K562 (cell line): ENCODE data around the gene SLC35B1. TPM values are rescaled to one million over a fixed set of nuclear protein-coding genes. Genes with fewer than 3 reads are reported as not detected.
A peak's percentile ranks its signal among the peaks of the same experiment; 100 is the strongest.

Experiments
- C11orf30 ChIP-seq: fragments of 450-650 bp; IDR thresholded peaks from 2 replicates; pipeline ENCODE4 v1.6.1; 2016; ENCODE audit warnings: low read depth, mild to moderate bottlenecking
- CTCFL ChIP-seq: IDR thresholded peaks from 2 replicates; pipeline ENCODE4 v1.6.1; 2011; ENCODE audit warnings: borderline replicate concordance, low read depth, mild to moderate bottlenecking, moderate library complexity, low read length; ENCODE audit not compliant: insufficient read depth, poor library complexity, severe bottlenecking
- CUX1 ChIP-seq: fragments of 200-800 bp; sonication (Bioruptor generic); IDR thresholded peaks from 2 replicates; pipeline ENCODE4 v1.6.1; 2016; ENCODE audit warnings: missing genetic modification characterization, missing compliant biosample characterization
- MBD1 ChIP-seq: fragments of 250-450 bp; sonication (Bioruptor Pico); IDR thresholded peaks from 2 replicates; pipeline ENCODE4 v1.8.0; 2022; ENCODE audit warnings: inconsistent platforms
- NCOA4 ChIP-seq: fragments of 450-650 bp; IDR thresholded peaks from 2 replicates; pipeline ENCODE4 v1.6.1; 2018; ENCODE audit warnings: mild to moderate bottlenecking; ENCODE audit not compliant: partially characterized antibody
- NFE2 ChIP-seq: IDR thresholded peaks from 2 replicates; pipeline ENCODE4 v1.6.1; 2014; ENCODE audit warnings: antibody characterized with exemption, low read depth
- SAP30 ChIP-seq: fragments of 200-600 bp; sonication (generic); IDR thresholded peaks from 2 replicates; pipeline ENCODE4 v1.6.1; 2012; ENCODE audit warnings: borderline replicate concordance, low read depth, mild to moderate bottlenecking, moderate library complexity, low read length, control low read depth, inconsistent platforms; ENCODE audit not compliant: insufficient read depth, poor library complexity, severe bottlenecking
- SIRT6 ChIP-seq: IDR thresholded peaks from one replicate; pipeline ENCODE4 v1.6.1; 2012; ENCODE audit warnings: low read depth, mild to moderate bottlenecking, control low read depth, inconsistent platforms, low read length, moderate library complexity
- ZKSCAN8 ChIP-seq: fragments of 200-800 bp; sonication (Bioruptor generic); IDR thresholded peaks from 2 replicates; pipeline ENCODE4 v1.6.1; 2016; ENCODE audit warnings: missing genetic modification characterization, missing compliant biosample characterization
- ZNF592 ChIP-seq: fragments of 450-650 bp; IDR thresholded peaks from 2 replicates; pipeline ENCODE4 v1.6.1; 2017; ENCODE audit warnings: antibody characterized with exemption, mild to moderate bottlenecking
- polyA plus RNA-seq, 8 experiments: library from polyadenylated mRNA; depleted of rRNA in 4 of 8; stranded (reverse) in 5 of 8; unstranded in 3 of 8; fragments of >200 nt; fragmentation: Nextera tagmentation in 2 of 8; fragmentation: Illumina TruSeq in 1 of 8; extraction: Ambion mirVana in 2 of 8; extraction: Trizol in 1 of 8; gene quantifications; 2 replicates each; pipeline versions ENCODE4 v1.2.1 to v1.2.3, GENCODE V29; 2011 to 2014; ENCODE audit warnings: inconsistent platforms in 1 of 8, missing spikeins in 1 of 8
- total RNA-seq, 7 experiments: library from RNA; depleted of rRNA in 6 of 7; stranded (reverse); fragments of >200 nt in 6 of 7; fragmentation: Illumina TruSeq in 2 of 7; extraction: Trizol in 2 of 7; gene quantifications; 2 replicates each; pipeline versions ENCODE4 v1.2.1 to v1.2.3, GENCODE V29; 2011 to 2021; ENCODE audit warnings: low replicate concordance in 1 of 7

SLC35B1 gene
- total and polyA plus RNA-seq, 9 of the 15 experiments (the other 6 are each of a cell fraction or from before 2014, with no cell fraction given): 51.4 to 87.9 (median 66.3) TPM

GRCh38 chr17:49741009-49741691 is 33.4 kb upstream of the SLC35B1 start (continued):
- no peak for TF ChIP-seq CUX1 (CRISPR knock-in tag)
- no peak for TF ChIP-seq CTCFL
- TF ChIP-seq SAP30: no peak
- peak; percentile 19; the same call in 1 of the 2 replicates for TF ChIP-seq ZNF592
- peak; percentile 32; the same call in 1 of the 2 replicates for TF ChIP-seq C11orf30
- peak; percentile 57 for TF ChIP-seq NFE2
- no peak for TF ChIP-seq ZKSCAN8
- TF ChIP-seq SIRT6: no peak
- no peak for TF ChIP-seq NCOA4
- 0 out of 2 replicates have a peak, but pooled peaks have one; percentile 29 for TF ChIP-seq MBD1 (CRISPR knock-in tag)
